ENCODE data around the gene SMCHD1.
"Not testable (repeated sequence)": the region's sequence is repeated elsewhere in the genome, so short reads cannot be mapped to it uniquely, and the experiment has no call there.

SMCHD1 gene

DNA sequence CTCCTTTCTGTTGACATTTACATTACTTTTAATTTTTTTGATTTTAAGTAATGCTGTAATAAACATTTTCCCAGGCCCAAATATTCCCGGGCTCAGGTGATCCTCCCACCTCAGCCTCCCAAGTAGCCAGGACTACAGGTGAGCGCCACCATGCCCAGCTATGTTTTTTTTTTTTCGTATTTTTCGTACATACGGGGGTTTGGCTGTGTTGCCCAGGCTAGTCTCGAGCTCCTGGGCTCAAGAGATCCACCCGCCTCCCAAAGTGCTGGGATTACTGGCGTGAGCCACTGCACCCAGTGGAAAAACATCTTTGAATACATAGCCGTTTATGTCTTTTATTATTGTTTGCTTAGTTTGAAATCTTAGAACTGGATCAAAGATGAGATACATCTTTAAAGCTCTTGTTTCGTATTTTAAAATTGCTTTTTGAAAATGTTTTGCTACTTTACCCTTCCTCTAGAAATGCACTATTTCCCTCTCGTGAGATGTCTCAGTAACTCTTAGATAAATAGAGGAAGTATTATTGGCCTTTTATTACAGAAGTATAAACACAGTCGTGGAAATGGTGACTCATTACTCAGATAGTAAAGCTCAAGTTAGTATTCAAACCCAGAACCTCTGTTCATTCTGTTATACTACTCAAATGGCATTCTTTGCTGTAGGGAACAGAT, 2.4 kb downstream of the SMCHD1 start:
- DNase-seq (ENCODE audit: low read depth, low spot score): no peak

DNA sequence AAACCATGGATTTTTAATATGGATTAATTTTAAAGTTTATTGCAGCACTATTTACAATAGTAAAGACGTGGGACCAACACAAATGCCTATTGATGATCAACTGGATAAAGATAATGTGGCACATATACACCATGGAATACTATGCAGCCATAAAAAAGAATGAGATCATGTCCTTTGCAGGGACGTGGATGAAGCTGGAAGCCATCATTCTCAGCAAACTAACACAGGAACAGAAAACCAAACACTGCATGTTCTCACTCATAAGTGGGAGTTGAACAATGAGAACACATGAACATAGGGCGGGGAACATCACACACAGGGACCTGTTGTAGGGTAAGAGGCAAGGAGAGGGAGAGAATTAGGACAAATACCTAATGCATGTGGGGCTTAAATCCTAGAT, 5.3 kb downstream of the SMCHD1 start:
- not testable (repeated sequence) for DNase-seq (ENCODE audit: low read depth, low spot score)

DNA sequence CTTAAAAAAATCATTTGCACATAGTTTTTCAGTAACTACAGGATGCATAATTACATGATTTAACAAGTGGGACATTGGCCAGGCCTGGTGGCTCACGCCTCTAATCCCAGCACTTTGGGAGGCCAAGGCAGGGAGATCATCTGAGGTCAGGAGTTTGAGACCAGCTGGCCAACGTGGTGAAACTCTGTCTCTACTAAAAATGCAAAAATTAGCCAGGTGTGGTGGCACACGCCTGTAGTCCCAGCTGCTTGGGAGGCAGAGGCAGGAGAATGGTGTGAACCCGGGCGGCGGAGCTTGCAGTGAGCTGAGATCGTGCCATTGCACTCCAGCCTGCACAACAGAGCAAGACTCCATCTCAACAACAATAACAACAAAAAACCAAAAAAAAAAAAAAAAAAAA, 6.8 kb downstream of the SMCHD1 start:
- DNase-seq (ENCODE audit: low read depth, low spot score): not testable (repeated sequence)

DNA sequence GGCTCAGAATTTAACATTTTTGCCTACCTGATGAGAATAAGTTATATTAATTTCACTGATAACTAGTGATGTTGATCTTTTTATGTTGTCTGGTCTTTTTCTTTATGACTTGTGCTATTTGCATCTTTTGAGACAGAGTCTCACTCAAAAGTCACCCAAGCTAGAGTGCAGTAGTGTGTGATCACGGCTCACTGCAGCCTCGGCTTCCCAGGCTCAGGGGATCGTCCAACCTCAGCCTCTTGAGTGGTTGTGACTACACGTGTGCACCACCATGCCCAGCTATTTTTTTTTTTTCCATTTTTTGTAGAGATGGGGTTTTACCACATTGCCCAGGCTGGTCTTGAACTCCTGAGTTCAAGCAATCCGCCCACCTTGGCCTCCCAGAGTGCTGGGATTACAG, 7.5 kb downstream of the SMCHD1 start:
- no peak for DNase-seq (ENCODE audit: low read depth, low spot score)

DNA sequence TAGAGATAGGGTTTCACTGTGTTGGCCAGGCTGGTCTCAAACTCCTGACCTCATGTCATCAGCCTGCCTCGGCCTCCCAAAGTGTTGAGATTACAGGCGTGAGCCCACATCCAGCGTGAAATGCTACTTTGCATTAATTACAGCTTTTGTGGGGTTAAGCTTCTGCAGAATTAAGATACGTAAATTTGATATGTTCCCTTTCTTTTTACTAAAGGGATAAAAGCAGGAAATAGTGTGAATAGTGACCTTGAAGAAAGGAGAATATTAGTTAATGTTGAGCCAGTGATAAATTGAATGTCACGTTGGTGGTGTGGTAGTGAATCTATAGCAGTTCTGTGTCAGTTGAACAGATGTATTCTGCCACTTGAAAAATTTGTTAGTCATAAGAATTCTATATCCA, 16.9 kb downstream of the SMCHD1 start:
- no peak for DNase-seq (ENCODE audit: low read depth, low spot score)

DNA sequence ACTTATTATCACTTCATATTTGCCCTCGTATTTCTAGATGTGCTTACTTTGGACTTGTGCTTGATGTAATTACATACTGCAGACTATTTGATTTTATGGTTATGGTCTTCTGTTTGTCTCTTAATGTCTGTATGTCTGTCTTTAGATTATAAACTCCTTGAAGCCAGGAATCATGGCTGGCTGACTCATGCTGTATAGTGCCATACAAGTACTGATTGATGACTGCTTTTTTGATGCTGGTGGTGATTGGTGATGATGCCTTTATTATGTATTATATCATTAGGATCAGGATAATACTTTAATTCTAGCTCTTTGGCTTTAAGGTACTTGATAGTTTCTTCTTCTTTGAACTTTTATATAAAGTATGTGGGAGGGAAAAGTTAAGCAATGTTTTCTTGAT, 17.3 kb downstream of the SMCHD1 start:
- no peak for DNase-seq (ENCODE audit: low read depth, low spot score)

DNA sequence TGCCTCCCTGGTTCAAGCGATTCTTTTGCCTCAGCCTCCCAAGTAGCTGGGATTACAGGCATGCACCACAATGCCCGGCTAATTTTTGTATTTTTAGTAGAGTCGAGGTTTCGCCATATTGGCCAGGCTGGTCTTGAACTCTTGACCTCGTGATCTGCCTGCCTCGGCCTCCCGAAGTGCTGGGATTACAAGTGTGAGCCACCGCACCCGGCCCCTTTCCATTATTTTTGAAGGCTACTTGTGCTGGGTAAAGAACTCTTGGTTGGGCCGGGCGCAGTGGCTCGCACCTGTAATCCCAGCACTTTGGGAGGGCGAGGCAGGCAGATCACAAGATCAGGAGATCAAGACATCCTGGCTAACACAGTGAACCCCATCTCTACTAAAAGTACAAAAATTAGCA, 23.4 kb downstream of the SMCHD1 start:
- not testable (repeated sequence) for DNase-seq (ENCODE audit: low read depth, low spot score)

DNA sequence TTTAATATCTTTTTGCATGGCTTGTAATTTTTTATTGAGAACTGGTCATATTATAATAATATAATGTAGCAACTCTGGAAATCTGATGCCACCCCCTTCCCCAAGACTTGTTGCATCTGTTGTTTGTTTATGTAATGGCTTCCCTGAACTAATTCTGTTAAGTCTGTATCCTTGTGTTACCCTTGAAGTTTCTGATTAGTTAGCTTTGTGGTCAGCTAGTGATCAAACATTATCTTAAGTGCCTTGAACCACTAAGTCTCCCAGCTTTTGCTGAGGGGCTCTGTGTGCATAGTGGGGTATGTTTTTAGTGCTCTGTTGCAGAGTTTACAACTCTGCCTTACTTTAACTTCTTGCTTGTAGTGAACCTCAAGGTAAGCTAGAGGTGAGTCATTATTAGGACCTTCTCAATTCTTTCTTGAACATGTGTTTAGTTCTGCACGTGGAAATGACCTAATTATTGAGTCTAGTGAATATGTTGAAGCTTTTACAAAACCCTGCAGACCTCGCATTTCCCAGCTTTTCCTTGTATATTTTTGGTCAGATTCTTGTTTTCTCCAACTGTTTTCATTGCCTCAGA, 24.8 kb downstream of the SMCHD1 start:
- no peak for DNase-seq (ENCODE audit: low read depth, low spot score)

DNA sequence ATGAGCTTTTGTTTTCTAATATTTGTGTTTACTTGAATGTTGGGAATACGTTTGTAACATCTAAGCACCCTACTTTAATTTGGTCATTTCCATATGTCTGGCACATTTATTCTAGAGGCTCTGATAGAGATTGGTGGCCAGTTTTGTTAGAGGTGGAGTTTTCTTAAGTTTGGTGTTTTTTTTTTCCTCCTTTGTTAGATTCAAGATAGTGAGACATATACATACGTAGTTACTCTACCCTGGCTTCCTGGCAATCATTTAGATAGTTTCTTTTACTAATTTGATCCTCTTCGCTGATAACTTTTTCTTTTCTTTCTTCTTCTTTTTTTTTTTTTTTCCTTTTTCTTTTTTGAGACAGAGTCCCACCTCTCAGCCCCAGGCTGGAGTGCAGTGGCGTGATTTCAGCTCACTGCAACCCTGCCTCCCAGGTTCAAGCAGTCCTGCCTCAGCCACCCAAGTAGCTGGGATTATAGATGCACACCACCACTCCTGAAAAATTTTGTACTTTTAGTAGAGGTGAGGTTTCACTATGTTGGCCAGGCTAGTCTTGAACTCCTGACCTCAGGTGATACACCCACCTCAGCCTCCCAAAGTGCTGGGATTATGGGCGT, 26.6 kb downstream of the SMCHD1 start:
- no peak for DNase-seq (ENCODE audit: low read depth, low spot score)

DNA sequence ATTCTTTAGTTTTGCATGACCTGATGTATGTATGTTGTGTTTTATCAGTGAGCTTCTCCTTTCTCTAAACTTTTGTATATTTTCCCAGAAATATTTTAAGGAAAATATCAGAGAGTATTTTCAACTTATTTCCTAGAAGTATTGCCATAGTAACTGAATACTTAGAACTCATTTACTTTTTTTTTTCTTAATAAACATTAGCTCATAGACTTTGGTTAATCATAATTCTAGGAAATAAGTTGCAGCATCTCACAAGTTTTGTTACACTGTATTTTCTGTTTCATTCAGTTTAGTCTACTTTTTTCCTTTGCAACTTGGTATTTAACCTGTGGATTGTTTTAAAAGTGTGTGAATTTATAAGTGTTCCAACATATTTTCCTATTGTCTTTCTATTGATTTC, 27.5 kb downstream of the SMCHD1 start:
- DNase-seq (ENCODE audit: low read depth, low spot score): no peak

DNA sequence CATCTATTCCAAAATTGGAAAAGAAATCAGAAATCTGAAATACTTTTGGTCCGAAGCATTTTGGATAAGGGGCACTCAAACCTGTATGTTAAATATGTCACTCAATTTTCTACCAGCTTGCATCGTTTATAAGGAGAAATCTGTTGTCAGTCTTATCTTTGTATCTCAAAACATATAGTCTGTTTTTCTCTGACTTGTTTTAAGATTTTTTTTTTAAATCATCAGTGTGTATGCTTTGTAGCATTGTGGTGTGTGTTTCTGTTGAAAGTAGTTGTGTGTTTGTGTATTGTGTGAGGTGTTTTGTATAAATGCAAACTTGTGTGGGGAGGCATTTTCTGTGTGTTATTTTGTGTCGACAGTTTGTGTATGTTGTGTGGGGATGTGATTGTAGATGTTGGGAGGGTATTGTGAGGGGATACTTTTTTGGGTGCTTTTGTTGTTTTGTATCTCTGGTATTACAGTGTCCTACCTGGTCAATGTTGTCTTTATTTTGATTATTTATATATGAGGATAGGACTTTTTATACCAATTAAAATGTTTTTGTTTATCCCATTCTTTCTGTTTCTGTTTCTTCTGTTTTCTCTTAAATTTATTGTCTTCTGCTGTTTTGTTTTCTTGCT, 30.9 kb downstream of the SMCHD1 start:
- DNase-seq (ENCODE audit: low read depth, low spot score): no peak

DNA sequence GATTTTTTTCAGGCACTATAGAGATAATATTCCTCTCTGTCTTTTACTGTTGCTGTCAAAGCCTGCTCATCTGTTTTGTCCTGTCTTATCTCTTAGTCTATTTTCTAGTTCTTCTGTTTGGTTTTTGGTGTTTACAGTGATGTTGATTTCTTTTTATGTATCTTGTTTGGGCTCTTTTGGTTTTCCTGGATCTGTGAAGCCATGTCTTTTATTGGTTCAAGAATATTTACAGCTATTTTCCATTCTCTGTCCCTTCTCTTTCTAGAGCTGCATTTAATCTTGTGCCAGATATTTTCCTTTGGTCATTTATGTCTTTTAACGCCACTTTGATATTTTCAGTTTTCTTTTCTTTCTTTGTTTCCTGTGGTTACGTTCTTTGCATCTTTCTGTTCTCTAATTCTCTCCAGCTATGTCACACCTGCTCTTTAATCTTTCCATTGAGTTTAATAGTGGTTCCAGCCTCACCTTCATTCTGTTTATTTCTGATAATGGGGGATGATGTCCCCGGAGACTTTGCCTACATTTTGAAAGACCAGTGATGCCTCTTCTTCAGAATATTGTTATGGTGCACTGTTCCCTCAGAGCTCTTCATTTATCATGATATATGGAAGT, 32.0 kb downstream of the SMCHD1 start:
- no peak for DNase-seq (ENCODE audit: low read depth, low spot score)

DNA sequence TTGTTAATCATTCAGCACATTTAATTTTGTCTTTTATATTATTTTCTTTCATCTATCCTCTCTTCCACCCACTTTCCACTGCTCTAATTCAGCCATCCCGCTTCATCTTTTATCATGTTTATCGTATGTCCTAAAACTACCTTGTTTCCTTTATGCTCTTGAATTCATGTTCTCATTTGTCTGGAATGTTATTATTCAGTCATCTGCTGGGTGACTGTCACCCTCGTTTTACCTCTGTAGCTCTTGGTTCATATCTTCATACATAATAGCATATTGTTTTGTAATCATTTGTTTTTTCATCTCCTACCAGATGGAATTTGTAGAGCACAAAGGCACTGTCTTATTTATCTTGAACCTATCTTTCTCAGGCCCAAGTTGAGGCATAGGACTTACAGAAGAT, 37.0 kb downstream of the SMCHD1 start:
- no peak for DNase-seq (ENCODE audit: low read depth, low spot score)

DNA sequence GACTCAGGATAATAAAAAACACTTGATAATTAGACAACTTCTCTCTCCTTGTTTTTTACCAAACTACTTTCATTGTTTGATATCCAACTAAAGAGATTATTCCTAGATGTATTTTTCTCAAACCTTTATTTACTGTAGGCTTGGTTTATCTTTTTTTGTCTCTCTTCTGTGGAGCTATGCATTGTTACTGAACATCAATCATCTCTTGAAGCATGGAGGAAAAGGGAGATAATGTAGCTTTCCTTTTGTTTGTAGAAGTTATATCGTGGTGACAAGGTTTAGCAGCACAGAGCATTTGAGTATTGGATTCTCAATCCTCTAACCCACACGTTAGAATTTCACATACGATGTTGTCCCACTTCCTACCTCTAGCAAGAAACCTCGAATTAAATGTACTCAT, 41.7 kb downstream of the SMCHD1 start:
- no peak for DNase-seq (ENCODE audit: low read depth, low spot score)

DNA sequence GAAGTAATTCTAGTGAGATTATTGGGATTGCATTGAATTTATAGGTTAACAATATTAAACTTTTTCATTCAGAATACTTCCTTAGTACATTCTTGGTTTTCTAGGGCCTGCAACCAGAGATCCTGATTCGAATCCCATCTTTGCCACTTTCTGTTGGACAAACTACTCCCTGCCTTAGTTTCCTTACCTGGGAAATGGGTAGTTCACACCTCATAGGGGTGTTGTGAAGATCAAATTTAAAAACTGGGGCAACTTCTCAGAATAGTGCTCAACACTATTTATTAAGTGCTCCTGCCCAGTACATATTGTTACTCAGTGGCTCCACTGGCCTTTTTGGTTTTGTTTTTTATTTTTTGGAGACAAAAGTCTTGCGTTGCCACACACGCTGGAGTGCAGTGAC, 43.5 kb downstream of the SMCHD1 start:
- DNase-seq (ENCODE audit: low read depth, low spot score): no peak

DNA sequence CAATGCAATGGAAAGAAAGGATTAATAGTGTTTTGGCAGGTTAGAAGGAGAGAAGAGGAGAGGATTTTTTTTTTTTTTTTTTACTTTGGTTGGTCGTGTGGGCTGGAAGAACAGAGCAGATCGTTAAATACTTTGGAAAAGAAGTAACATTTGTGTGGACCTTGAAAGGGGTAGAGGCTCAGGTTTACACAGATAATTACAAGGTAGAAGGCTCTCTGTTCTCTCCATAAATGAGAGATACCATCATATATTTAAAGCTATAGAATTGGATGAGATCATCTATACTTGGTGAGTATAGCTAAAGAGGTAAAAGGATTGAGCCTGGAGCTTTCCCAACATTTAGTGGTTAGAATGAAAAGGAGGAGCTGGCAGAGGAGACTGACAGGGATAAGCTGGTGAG, 49.0 kb downstream of the SMCHD1 start:
- DNase-seq (ENCODE audit: low read depth, low spot score): no peak

DNA sequence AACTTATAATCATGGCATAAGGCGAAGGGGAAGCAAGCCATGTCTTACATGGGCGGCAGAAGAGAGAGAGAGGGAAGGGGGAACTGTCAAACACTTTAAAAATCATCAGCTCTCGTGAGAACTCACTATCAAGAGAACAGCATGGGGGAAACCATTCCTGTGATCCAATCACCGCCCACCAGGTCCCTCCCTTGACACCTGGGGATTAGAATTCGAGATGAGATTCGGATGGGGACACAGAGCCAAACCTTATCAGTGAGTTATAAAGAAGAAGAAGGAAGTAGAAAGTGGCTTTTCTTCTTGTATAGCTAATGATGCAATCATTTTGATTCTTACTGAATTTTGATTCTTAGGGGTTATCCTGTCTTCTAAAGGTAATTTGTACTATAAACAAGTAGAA, 51.4 kb downstream of the SMCHD1 start:
- peak; percentile 7 for DNase-seq (ENCODE audit: low read depth, low spot score)

DNA sequence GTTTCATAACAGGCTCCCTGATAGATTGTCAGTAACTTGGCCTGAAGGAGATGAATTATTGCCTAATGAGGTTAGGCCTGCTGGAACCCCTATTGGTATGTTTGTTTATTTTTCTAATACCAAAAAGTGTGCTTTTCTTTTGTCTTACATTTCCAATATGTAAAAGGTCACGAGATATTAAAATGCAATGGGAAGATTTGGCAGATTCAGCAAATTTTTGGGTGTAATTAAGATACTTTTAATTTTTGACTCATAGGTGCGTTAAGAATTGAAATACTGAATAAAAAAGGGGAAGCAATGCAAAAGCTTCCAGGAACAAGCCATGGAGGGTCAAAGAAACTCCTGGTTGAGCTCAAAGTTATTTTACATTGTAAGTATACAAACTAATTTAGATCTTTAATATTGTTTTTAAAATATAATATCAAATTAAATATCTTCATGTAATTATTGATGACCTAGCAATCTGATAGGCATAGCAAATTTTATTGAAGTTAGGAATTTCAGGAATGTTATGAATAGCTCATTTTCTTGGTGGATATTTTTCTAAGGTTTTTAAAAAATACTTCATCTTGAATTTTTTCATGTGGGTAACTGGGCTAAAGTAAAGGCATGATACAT, 52.1 kb downstream of the SMCHD1 start:
- no peak for DNase-seq (ENCODE audit: low read depth, low spot score)

DNA sequence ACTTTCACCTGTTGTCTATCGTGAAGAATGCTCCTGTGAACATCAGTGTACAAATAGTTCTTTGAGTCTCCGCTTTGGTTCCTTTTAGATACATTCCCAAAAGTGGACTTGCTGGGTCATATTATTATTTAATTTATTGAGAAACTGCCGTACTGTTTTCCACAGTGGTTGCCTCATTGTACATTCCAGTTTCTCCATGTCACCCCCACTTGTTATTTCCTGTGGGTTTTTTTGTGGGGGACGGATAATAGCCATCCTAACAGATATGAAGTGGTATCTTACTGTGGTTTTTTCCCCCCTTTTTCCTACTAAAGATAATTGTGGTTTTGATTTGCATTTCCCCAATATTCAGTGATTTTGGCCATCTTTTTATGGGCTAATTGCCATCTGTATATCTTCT, 53.8 kb downstream of the SMCHD1 start:
- no peak for DNase-seq (ENCODE audit: low read depth, low spot score)

DNA sequence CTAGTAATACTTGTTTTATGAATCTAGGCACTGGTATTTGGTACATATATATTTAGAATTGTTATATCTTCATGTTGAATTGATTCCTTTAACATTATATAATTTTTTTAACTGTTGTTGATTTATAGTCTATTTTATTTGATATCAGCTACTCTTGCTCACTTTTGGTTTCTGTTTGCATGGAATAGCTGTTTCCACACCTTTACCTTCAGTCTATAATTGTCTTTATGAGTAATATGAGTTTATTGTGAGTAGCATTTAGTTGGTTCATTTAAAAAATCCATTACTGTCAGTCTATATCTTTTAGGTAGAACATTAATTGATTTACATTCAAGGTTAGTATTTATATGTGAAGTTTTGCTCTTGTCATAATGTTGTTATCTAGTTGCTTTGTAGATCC, 58.6 kb downstream of the SMCHD1 start:
- no peak for DNase-seq (ENCODE audit: low read depth, low spot score)

DNA sequence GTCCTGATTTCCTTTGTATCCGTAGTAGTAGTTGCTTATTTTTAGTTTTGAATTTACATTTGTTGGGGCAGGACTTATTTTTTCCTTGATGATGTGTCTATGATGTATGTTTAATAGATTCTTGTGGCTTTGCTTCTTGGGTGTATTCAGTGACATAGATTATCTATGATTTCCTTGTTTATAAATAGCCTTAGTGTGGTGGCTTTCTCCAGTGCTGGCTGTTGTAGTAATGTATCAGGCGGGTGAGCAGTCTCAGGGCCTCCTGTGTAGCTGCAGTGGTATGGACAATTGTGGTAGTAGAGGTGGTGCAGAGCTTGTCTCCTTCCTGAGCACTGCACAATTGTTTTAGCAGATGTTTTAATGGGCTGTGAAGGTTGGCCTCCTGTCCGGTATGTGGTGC, 60.5 kb downstream of the SMCHD1 start:
- no peak for DNase-seq (ENCODE audit: low read depth, low spot score)
